Liver (tissue), 3 donors: ENCODE measurements around the gene RPL29.

Experiments used
- CTCF ChIP-seq: fragments of 150-350 bp; IDR thresholded peaks from 2 replicates; pipeline ENCODE4 v1.5.1; 2017; ENCODE audit warnings: improper control_type of control experiment, low read depth, low read length; ENCODE audit not compliant: missing input control
- TAF1 ChIP-seq: conservative IDR thresholded peaks from 2 replicates; pipeline ENCODE4 v1.6.1; 2016; ENCODE audit warnings: antibody characterized with exemption, mild to moderate bottlenecking
- TF ChIP-seq, protein P1 (sequence below): IDR thresholded peaks from 2 replicates; pipeline ENCODE4 v1.6.1; 2016; ENCODE audit warnings: antibody characterized with exemption, mild to moderate bottlenecking
- donor health status: healthy.
- donor health status: healthy.

GRCh38 chr3:51945031-51945840 is 50.5 kb downstream of the RPL29 start:
- TF ChIP-seq TAF1 (no peak), CTCF (no peak)
- TF ChIP-seq, protein P1, sequence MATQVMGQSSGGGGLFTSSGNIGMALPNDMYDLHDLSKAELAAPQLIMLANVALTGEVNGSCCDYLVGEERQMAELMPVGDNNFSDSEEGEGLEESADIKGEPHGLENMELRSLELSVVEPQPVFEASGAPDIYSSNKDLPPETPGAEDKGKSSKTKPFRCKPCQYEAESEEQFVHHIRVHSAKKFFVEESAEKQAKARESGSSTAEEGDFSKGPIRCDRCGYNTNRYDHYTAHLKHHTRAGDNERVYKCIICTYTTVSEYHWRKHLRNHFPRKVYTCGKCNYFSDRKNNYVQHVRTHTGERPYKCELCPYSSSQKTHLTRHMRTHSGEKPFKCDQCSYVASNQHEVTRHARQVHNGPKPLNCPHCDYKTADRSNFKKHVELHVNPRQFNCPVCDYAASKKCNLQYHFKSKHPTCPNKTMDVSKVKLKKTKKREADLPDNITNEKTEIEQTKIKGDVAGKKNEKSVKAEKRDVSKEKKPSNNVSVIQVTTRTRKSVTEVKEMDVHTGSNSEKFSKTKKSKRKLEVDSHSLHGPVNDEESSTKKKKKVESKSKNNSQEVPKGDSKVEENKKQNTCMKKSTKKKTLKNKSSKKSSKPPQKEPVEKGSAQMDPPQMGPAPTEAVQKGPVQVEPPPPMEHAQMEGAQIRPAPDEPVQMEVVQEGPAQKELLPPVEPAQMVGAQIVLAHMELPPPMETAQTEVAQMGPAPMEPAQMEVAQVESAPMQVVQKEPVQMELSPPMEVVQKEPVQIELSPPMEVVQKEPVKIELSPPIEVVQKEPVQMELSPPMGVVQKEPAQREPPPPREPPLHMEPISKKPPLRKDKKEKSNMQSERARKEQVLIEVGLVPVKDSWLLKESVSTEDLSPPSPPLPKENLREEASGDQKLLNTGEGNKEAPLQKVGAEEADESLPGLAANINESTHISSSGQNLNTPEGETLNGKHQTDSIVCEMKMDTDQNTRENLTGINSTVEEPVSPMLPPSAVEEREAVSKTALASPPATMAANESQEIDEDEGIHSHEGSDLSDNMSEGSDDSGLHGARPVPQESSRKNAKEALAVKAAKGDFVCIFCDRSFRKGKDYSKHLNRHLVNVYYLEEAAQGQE = no peak
